H1 (cell line): ENCODE results near the gene SKIC3.

Source experiments
- CTCF ChIP-seq, 3 experiments: IDR thresholded peaks; 1 replicate in 2 of 3; 2 replicates in 1 of 3; pipeline versions ENCODE4 v1.5.1 to v1.6.1; 2011; ENCODE audit warnings: low read length in 3 of 3, mild to moderate bottlenecking in 3 of 3, inconsistent platforms in 2 of 3, low read depth in 1 of 3, moderate library complexity in 1 of 3; ENCODE audit not compliant: insufficient read depth in 1 of 3; ENCODE audit errors: control extremely low read depth in 1 of 3
- POLR2A ChIP-seq, 2 experiments: IDR thresholded peaks; 1 replicate in 1 of 2; 2 replicates in 1 of 2; pipeline ENCODE4 v1.6.1; 2011; ENCODE audit warnings: low read depth in 2 of 2, low read length in 2 of 2, mild to moderate bottlenecking in 2 of 2; ENCODE audit errors: control extremely low read depth in 1 of 2
- TF ChIP-seq, protein P1 (sequence below): IDR thresholded peaks from 2 replicates; pipeline ENCODE4 v1.6.1; 2011; ENCODE audit warnings: low read length, improper control_type of control experiment

GRCh38 chr5:95533761-95534160 lies 21.0 kb downstream of the SKIC3 start:
- TF ChIP-seq CTCF (IDR thresholded peaks at IDR 0.05; ENCODE audit: control extremely low read depth in 1 of 3, insufficient read depth in 1 of 3, low read depth in 1 of 3, low read length in 3 of 3): no peak
- TF ChIP-seq, protein P1, sequence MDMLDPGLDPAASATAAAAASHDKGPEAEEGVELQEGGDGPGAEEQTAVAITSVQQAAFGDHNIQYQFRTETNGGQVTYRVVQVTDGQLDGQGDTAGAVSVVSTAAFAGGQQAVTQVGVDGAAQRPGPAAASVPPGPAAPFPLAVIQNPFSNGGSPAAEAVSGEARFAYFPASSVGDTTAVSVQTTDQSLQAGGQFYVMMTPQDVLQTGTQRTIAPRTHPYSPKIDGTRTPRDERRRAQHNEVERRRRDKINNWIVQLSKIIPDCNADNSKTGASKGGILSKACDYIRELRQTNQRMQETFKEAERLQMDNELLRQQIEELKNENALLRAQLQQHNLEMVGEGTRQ: no peak
- TF ChIP-seq POLR2A (IDR thresholded peaks at IDR 0.05; ENCODE audit: control extremely low read depth in 1 of 2, low read depth in 2 of 2, low read length in 2 of 2): no peak
